ENCODE measurements around the gene IL19.

IL19 gene

DNA sequence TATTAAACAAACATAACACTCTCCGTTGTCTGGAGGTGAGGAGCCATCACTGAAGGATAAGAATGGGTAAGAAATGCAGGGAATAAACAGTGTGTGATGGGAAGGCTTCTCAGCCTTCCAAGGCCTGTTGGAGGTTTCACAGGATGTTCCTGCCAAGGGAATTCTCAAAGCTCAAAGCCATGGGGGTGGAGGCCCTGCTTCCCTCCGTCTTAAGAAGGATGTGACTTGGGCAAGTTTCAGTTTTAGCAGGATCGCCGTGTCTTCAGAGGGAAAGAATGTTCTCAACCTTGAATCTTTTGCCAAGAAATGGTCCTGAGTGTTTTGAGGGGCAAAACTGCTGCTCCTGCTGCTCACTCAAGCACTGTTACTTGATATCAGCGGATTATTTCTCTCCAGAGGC lies 53.2 kb downstream of the IL19 start:
- no peaks in the 10 kb centered on the region for H3K36me3 ChIP-seq (ENCODE audit: control insufficient read depth, insufficient read depth, low read length)
- H3K9ac ChIP-seq (ENCODE audit: low read length): no peak overlapping the region
- H3K4me1 ChIP-seq (ENCODE audit: control insufficient read depth, insufficient read depth, low read length): no peaks in the 10 kb centered on the region
- no peaks in the 10 kb centered on the region for H3K27me3 ChIP-seq (ENCODE audit: control insufficient read depth, insufficient read depth, low read length)
- H3K27ac ChIP-seq (ENCODE audit: low read depth, low read length): no peak overlapping the region
- no peak overlapping the region for H3K4me3 ChIP-seq (ENCODE audit: low read depth, low read length)
- H3K9me3 ChIP-seq (ENCODE audit: control insufficient read depth, insufficient read depth, low read depth, low read length): no peaks in the 10 kb centered on the region

DNA sequence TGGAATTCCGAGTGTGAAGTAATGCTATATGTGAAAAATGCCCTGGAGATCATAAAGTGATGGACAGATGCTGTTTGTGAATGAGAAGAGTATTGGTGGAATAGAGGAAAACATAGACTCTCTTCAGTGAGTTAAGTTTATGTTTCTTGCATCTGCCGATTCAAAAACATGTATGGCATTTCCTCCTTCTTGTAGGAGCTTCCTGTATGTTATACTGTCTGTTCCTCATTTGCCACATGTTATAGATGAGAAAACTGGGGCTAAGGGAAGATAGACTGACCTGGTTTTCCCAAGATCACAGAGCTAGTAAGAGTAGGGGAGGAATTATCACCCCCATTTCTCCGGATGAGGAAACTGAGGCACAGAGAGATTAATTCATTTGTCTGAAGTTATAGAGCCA lies 53.8 kb downstream of the IL19 start:
- Histone ChIP-seq H3K36me3 (ENCODE audit: control insufficient read depth, insufficient read depth, low read length) (no peaks in the 10 kb centered on the region), H3K9me3 (ENCODE audit: control insufficient read depth, insufficient read depth, low read depth, low read length) (no peaks in the 10 kb centered on the region), H3K27ac (ENCODE audit: low read depth, low read length) (no peak overlapping the region), H3K27me3 (ENCODE audit: control insufficient read depth, insufficient read depth, low read length) (no peaks in the 10 kb centered on the region), H3K9ac (ENCODE audit: low read length) (no peak overlapping the region), H3K4me3 (ENCODE audit: low read depth, low read length) (no peak overlapping the region), H3K4me1 (ENCODE audit: control insufficient read depth, insufficient read depth, low read length) (0 out of 2 replicates have a peak, but pooled peaks cover 4% of the 10 kb centered on the region)

DNA sequence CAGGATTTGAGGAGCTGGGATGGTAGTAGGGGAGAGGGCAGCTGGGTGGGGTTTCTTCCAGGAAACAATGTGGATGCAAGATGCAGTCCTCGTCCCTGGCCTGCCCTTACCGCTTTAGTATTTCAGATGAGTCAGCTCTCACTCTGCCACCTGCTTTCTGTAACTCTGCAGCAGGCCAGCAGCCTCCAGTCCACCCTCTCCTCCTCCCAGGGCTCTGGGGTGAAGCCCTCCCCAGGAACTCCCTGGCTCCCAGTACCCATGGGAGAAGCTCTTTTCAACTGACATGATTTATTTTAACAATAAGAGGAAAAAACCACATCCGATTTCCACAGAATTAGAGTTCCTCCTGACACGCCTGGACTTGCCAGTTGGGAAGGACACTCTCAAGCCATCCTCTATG lies 55.8 kb downstream of the IL19 start:
- H3K9me3 ChIP-seq (ENCODE audit: control insufficient read depth, insufficient read depth, low read depth, low read length): no peaks in the 10 kb centered on the region
- no peak overlapping the region for H3K9ac ChIP-seq (ENCODE audit: low read length)
- no peak overlapping the region for H3K27ac ChIP-seq (ENCODE audit: low read depth, low read length)
- H3K36me3 ChIP-seq (ENCODE audit: control insufficient read depth, insufficient read depth, low read length): no peaks in the 10 kb centered on the region
- no peaks in the 10 kb centered on the region for H3K27me3 ChIP-seq (ENCODE audit: control insufficient read depth, insufficient read depth, low read length)
- H3K4me1 ChIP-seq (ENCODE audit: control insufficient read depth, insufficient read depth, low read length): 0 out of 2 replicates have a peak, but pooled peaks cover 4% of the 10 kb centered on the region
- H3K4me3 ChIP-seq (ENCODE audit: low read depth, low read length): no peak overlapping the region

DNA sequence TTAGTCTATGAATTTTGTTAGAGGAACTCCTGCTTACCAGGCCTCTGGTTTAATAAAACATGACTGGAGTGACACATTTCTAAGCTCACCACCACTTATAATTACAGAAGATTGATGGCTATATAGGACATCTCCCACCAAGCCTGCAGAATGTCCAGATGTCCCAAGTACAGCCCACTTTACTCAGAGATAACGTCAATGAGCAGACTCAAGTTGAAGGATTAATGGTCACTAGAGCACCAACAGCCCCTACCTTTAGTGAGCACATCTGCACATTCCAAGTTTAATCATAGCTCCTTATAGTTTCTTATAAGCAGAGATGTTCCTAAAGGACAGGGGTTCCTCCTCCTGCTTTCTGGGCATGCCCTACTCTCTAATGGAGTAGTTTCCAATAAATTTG lies 57.5 kb downstream of the IL19 start:
- Histone ChIP-seq H3K27ac (ENCODE audit: low read depth, low read length) (no peak overlapping the region), H3K36me3 (ENCODE audit: control insufficient read depth, insufficient read depth, low read length) (no peaks in the 10 kb centered on the region), H3K4me1 (ENCODE audit: control insufficient read depth, insufficient read depth, low read length) (0 out of 2 replicates have a peak, but pooled peaks cover 4% of the 10 kb centered on the region), H3K9ac (ENCODE audit: low read length) (no peak overlapping the region), H3K4me3 (ENCODE audit: low read depth, low read length) (no peak overlapping the region), H3K27me3 (ENCODE audit: control insufficient read depth, insufficient read depth, low read length) (no peaks in the 10 kb centered on the region; the same call in 1 of the 2 replicates), H3K9me3 (ENCODE audit: control insufficient read depth, insufficient read depth, low read depth, low read length) (no peaks in the 10 kb centered on the region)

DNA sequence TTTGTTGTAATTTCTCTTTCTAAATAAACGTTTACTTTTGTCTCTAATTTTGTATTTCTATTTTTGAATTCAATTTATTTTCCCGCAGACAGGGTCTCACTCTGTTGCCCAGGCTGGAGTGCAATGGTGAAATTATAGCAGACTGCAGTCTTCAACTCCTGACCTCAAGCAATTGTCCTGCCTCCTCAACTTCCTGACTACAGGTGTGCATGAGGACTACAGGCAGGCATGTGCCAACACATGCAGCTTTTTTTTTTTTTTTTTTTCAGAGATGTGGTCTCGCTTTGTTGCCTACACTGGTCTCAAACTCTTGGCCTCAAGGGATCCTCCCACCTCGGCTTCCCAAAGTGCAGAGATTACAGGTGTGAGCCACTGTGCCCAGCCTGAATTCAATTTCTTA lies 58.2 kb downstream of the IL19 start:
- Histone ChIP-seq H3K9ac (ENCODE audit: low read length) (no peak overlapping the region), H3K4me3 (ENCODE audit: low read depth, low read length) (no peak overlapping the region), H3K27ac (ENCODE audit: low read depth, low read length) (no peak overlapping the region), H3K36me3 (ENCODE audit: control insufficient read depth, insufficient read depth, low read length) (no peaks in the 10 kb centered on the region), H3K27me3 (ENCODE audit: control insufficient read depth, insufficient read depth, low read length) (no peaks in the 10 kb centered on the region; the same call in 1 of the 2 replicates), H3K9me3 (ENCODE audit: control insufficient read depth, insufficient read depth, low read depth, low read length) (no peaks in the 10 kb centered on the region), H3K4me1 (ENCODE audit: control insufficient read depth, insufficient read depth, low read length) (0 out of 2 replicates have a peak, but pooled peaks cover 4% of the 10 kb centered on the region)

DNA sequence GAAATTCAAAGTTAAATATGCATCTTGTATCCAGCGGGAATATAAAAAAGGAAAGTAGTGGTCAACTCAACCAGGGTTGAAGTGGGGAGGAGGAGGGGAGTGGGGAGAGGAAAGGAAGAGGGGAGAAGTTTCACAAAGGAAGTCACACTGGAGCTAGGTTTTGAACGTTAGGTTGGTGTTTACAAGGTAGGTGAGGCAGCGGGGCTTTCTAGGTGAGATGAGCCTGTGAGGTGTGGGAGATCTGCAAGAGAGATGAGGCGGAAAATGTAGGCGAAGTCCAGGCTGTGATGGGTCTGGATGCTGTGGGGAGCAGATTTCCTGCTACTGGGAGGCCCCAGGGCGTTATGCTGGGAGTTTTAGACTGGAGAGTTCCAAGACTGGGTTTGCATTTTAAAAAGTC lies 58.7 kb downstream of the IL19 start:
- no peaks in the 10 kb centered on the region; the same call in 1 of the 2 replicates for H3K27me3 ChIP-seq (ENCODE audit: control insufficient read depth, insufficient read depth, low read length)
- H3K36me3 ChIP-seq (ENCODE audit: control insufficient read depth, insufficient read depth, low read length): no peaks in the 10 kb centered on the region
- H3K4me1 ChIP-seq (ENCODE audit: control insufficient read depth, insufficient read depth, low read length): 0 out of 2 replicates have a peak, but pooled peaks cover 4% of the 10 kb centered on the region
- H3K27ac ChIP-seq (ENCODE audit: low read depth, low read length): no peak overlapping the region
- H3K9me3 ChIP-seq (ENCODE audit: control insufficient read depth, insufficient read depth, low read depth, low read length): no peaks in the 10 kb centered on the region
- H3K9ac ChIP-seq (ENCODE audit: low read length): no peak overlapping the region
- no peak overlapping the region for H3K4me3 ChIP-seq (ENCODE audit: low read depth, low read length)

DNA sequence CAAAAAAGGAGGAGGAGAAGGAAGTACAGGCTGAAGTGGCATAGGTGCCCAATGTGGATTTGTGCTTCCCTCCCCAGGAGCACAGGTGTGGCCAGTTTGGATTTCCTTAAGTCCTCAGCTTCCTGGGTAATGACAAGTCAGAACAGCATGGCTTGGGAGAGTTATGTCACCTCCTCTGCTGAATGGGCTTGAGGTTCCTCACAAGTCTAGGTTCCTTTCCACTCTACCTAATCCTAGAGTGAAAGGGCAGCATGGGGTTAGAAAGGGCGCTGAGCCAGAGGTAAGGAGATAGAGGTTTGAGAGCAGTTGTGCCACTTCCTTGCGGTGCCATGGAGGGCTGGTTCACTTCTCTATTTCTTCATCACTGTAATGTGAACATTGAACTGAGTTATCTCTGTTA lies 59.3 kb downstream of the IL19 start:
- Histone ChIP-seq H3K4me3 (ENCODE audit: low read depth, low read length) (no peak overlapping the region), H3K4me1 (ENCODE audit: control insufficient read depth, insufficient read depth, low read length) (0 out of 2 replicates have a peak, but pooled peaks cover 4% of the 10 kb centered on the region), H3K27me3 (ENCODE audit: control insufficient read depth, insufficient read depth, low read length) (no peaks in the 10 kb centered on the region; the same call in 1 of the 2 replicates), H3K9ac (ENCODE audit: low read length) (no peak overlapping the region), H3K27ac (ENCODE audit: low read depth, low read length) (no peak overlapping the region), H3K9me3 (ENCODE audit: control insufficient read depth, insufficient read depth, low read depth, low read length) (no peaks in the 10 kb centered on the region), H3K36me3 (ENCODE audit: control insufficient read depth, insufficient read depth, low read length) (no peaks in the 10 kb centered on the region)

DNA sequence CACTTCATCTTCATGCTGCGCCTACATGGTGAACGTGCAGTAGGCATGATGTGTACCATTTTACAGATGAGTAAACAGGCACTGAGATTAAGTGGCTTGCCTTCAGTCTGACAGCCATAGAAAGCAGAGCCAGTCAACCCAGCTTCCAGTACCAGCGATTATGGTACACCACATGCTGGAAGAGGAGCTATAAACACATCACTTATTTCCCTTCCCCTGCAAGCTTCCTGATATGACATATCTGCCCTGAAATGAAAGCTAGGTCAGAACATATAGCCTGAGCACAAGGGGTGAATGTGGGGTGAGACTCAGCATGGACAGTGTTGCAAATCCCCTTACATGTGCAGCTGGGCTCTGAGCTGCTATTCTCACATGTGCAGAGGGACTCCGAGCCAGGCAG lies 61.1 kb downstream of the IL19 start:
- H3K4me3 ChIP-seq (ENCODE audit: low read depth, low read length): no peak overlapping the region
- H3K36me3 ChIP-seq (ENCODE audit: control insufficient read depth, insufficient read depth, low read length): no peaks in the 10 kb centered on the region
- H3K27ac ChIP-seq (ENCODE audit: low read depth, low read length): no peak overlapping the region
- H3K4me1 ChIP-seq (ENCODE audit: control insufficient read depth, insufficient read depth, low read length): 0 out of 2 replicates have a peak, but pooled peaks cover 4% of the 10 kb centered on the region
- no peaks in the 10 kb centered on the region for H3K9me3 ChIP-seq (ENCODE audit: control insufficient read depth, insufficient read depth, low read depth, low read length)
- H3K27me3 ChIP-seq (ENCODE audit: control insufficient read depth, insufficient read depth, low read length): no peaks in the 10 kb centered on the region; the same call in 1 of the 2 replicates
- no peak overlapping the region for H3K9ac ChIP-seq (ENCODE audit: low read length)

DNA sequence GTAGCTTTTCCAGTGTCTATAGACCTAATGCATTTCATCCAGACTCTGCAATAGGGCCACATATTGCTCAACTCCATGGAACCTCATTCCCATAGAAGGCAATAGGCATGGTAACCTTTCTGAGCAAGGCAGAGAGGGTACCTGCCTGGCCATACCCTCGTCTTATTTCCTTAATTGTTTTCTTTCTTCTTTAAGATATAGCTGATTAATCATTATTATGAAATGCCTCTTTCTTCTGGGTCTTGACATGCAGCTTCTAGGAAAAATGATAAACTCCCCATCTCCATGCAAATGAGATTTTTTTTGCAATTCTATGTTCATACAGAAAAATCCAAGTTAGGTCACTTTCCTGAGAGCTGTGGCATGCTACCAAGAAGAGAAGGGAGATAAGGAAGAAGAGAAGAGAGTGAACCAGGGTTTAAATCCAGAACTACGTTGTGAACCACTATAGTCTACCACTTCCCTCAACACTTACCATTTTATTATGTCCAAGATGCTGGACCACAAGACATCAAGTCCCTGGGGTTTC lies 61.8 kb downstream of the IL19 start:
- 0 out of 2 replicates have a peak, but pooled peaks cover 4% of the 10 kb centered on the region for H3K4me1 ChIP-seq (ENCODE audit: control insufficient read depth, insufficient read depth, low read length)
- H3K9me3 ChIP-seq (ENCODE audit: control insufficient read depth, insufficient read depth, low read depth, low read length): no peaks in the 10 kb centered on the region
- no peak overlapping the region for H3K4me3 ChIP-seq (ENCODE audit: low read depth, low read length)
- no peaks in the 10 kb centered on the region; the same call in 1 of the 2 replicates for H3K27me3 ChIP-seq (ENCODE audit: control insufficient read depth, insufficient read depth, low read length)
- H3K9ac ChIP-seq (ENCODE audit: low read length): no peak overlapping the region
- no peak overlapping the region for H3K27ac ChIP-seq (ENCODE audit: low read depth, low read length)
- H3K36me3 ChIP-seq (ENCODE audit: control insufficient read depth, insufficient read depth, low read length): no peaks in the 10 kb centered on the region

DNA sequence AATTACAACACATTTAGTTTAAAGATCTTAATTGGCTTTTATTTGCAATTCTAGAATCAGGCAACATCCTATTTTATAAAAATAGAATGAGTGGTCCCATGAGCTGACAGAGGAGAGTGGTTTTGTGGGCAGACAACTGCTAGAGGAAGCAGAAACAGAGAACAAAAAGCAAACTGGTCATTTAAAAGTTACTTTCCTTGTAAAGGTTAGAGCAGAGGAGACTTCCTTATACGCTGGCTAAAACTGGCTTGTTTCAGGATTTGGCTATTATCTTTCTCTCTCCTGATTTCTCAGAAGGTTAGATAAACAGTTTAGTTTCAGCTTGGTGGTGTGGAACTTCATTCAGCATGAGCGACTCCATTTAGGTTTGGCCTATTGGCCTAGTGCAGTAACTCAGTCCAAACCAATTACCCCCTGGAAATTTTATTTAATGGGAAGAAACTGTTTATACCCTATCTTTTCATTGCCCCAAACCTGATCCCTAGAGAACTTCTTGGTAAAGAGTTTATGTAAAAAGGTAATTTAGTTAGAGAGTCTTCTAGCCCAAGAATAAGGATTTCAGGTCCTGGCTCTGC lies 62.6 kb downstream of the IL19 start:
- no peak overlapping the region for H3K9ac ChIP-seq (ENCODE audit: low read length)
- H3K36me3 ChIP-seq (ENCODE audit: control insufficient read depth, insufficient read depth, low read length): no peaks in the 10 kb centered on the region
- H3K27me3 ChIP-seq (ENCODE audit: control insufficient read depth, insufficient read depth, low read length): no peaks in the 10 kb centered on the region; the same call in 1 of the 2 replicates
- 0 out of 2 replicates have a peak, but pooled peaks cover 4% of the 10 kb centered on the region for H3K4me1 ChIP-seq (ENCODE audit: control insufficient read depth, insufficient read depth, low read length)
- H3K4me3 ChIP-seq (ENCODE audit: low read depth, low read length): no peak overlapping the region
- H3K9me3 ChIP-seq (ENCODE audit: control insufficient read depth, insufficient read depth, low read depth, low read length): no peaks in the 10 kb centered on the region
- H3K27ac ChIP-seq (ENCODE audit: low read depth, low read length): no peak overlapping the region

DNA sequence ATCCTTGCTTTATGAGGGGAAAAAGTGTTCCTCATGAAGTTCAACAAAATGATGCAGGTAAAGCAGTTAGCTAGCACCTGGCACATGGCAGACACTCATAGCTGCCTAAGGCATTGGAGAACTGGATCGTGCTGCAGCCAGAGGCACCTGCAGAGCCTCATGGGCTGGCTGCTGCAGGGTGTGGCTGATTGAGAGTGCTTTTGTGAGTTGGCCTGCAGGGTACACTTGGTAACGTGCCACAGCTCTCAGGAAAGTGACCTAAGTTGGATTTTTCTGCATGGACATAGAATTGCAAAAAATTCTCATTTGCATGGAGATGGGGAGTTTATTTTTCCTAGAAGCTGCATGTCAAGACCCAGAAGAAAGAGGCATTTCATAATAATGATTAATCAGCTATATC lies 63.2 kb downstream of the IL19 start:
- 0 out of 2 replicates have a peak, but pooled peaks cover 4% of the 10 kb centered on the region for H3K4me1 ChIP-seq (ENCODE audit: control insufficient read depth, insufficient read depth, low read length)
- no peaks in the 10 kb centered on the region for H3K9me3 ChIP-seq (ENCODE audit: control insufficient read depth, insufficient read depth, low read depth, low read length)
- no peak overlapping the region for H3K27ac ChIP-seq (ENCODE audit: low read depth, low read length)
- H3K4me3 ChIP-seq (ENCODE audit: low read depth, low read length): no peak overlapping the region
- H3K9ac ChIP-seq (ENCODE audit: low read length): no peak overlapping the region
- no peaks in the 10 kb centered on the region for H3K36me3 ChIP-seq (ENCODE audit: control insufficient read depth, insufficient read depth, low read length)
- H3K27me3 ChIP-seq (ENCODE audit: control insufficient read depth, insufficient read depth, low read length): no peaks in the 10 kb centered on the region; the same call in 1 of the 2 replicates

Data from HUES6 (cell line).